ENCODE measurements around the gene PKNOX2. TPM values are rescaled to one million over a fixed set of nuclear protein-coding genes. Genes with fewer than 3 reads are reported as not detected.

The PKNOX2 gene
- total and polyA plus RNA-seq, 10 of the 15 experiments (the other 5 are each of a cell fraction or from before 2014, with no cell fraction given), result not detected

DNA sequence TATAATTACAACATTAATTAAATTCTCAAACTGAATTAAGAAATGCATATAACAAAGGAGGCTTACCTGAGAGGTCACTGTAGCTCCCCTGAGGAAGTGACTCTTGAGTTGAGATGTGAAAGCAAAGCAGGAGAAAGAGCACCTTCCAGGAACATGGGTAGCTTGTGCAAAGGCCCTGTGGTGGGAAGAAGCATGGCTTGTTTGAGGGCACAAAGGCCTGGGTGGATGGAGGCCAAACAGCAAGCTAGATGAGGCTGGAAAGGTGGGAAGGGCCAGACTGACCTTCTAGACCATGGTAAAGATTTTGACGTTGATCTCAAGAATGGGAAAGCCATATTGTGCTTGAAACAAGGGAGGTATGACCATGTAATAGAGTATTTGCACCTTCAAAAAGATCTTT is 155.1 kb downstream of the PKNOX2 start (continued):
- TF ChIP-seq, protein P1, sequence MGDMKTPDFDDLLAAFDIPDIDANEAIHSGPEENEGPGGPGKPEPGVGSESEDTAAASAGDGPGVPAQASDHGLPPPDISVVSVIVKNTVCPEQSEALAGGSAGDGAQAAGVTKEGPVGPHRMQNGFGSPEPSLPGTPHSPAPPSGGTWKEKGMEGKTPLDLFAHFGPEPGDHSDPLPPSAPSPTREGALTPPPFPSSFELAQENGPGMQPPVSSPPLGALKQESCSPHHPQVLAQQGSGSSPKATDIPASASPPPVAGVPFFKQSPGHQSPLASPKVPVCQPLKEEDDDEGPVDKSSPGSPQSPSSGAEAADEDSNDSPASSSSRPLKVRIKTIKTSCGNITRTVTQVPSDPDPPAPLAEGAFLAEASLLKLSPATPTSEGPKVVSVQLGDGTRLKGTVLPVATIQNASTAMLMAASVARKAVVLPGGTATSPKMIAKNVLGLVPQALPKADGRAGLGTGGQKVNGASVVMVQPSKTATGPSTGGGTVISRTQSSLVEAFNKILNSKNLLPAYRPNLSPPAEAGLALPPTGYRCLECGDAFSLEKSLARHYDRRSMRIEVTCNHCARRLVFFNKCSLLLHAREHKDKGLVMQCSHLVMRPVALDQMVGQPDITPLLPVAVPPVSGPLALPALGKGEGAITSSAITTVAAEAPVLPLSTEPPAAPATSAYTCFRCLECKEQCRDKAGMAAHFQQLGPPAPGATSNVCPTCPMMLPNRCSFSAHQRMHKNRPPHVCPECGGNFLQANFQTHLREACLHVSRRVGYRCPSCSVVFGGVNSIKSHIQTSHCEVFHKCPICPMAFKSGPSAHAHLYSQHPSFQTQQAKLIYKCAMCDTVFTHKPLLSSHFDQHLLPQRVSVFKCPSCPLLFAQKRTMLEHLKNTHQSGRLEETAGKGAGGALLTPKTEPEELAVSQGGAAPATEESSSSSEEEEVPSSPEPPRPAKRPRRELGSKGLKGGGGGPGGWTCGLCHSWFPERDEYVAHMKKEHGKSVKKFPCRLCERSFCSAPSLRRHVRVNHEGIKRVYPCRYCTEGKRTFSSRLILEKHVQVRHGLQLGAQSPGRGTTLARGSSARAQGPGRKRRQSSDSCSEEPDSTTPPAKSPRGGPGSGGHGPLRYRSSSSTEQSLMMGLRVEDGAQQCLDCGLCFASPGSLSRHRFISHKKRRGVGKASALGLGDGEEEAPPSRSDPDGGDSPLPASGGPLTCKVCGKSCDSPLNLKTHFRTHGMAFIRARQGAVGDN (IDR thresholded peaks at IDR 0.05), result no peak
- TF ChIP-seq BMI1 (IDR thresholded peaks at IDR 0.05; ENCODE audit: borderline replicate concordance), result no peak
- TF ChIP-seq SMARCA5 (IDR thresholded peaks at IDR 0.05), result no peak
- TF ChIP-seq FOS (IDR thresholded peaks at IDR 0.05; ENCODE audit: borderline replicate concordance, extremely low read depth, insufficient read length), result no peak
- TF ChIP-seq RAD21 (IDR thresholded peaks at IDR 0.05; ENCODE audit: insufficient read depth, low read depth, low read length), result no peak
- no peak for TF ChIP-seq CHD1 (IDR thresholded peaks at IDR 0.05; ENCODE audit: low read depth, low read length)

DNA sequence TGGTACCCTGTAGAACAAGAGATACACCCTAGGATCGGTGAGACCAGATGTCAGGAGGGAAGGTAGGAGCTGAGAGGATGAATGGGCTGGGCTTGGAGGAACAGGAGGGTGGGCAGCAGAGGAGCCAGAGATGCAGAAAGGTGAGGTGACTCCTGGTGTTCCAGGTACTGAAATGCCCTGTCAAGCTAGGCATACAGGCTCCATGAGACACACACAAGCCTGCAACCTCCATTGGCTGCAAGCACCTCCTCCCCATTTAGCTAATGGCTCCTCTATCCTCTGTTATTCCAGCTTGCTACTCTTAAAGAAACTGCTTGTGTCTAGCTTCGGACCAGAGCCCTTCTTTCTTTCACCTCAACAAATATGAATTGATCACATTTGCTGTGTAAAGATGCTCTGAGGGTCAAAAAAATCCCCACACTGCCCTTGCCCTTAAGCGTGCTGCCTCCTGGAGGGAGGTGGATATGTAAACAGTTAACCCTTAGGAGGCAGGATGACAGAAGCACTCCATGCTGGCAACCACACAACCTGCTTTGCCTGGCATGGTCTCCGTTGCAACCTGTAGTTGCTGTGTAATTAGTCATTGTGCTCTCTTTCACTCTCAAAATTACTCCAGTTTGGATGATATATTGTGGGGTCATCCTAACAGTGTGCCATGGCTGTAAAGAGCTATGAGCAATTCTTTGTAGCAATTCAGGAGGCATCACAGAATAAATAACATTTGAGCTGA is 156.0 kb downstream of the PKNOX2 start:
- Histone ChIP-seq H3K4me1 (ENCODE audit: control insufficient read depth, insufficient read depth, low read length) (no peaks in the 10 kb centered on the region), H3K9me3 (replicated peaks; ENCODE audit: control insufficient read depth, insufficient read depth, low read length) (no peaks in the 10 kb centered on the region), H3K27ac (ENCODE audit: control insufficient read depth, insufficient read depth) (no peak overlapping the region), H4K20me1 (ENCODE audit: control insufficient read depth, insufficient read depth) (no peaks in the 10 kb centered on the region), H3K27me3 (replicated peaks in 1 of 2; ENCODE audit: control insufficient read depth in 2 of 2, insufficient read depth in 2 of 2, low read length in 1 of 2) (peaks cover 5 to 6% of the 10 kb centered on the region in 2 experiments; a peak in 3 of 4 replicates), H3K9ac (ENCODE audit: control insufficient read depth, insufficient read depth, low read length) (no peak overlapping the region), H3K4me3 (no peak overlapping the region), H3K36me3 (ENCODE audit: control insufficient read depth in 2 of 2, insufficient read depth in 2 of 2, low read length in 1 of 2) (no peaks in the 10 kb centered on the region), H3K79me2 (ENCODE audit: control insufficient read depth, insufficient read depth, low read length) (no peaks in the 10 kb centered on the region), H2AFZ (ENCODE audit: control insufficient read depth, low read depth, low read length) (no peak overlapping the region), H3K4me2 (ENCODE audit: control insufficient read depth, insufficient read depth) (no peak overlapping the region)
- in situ Hi-C loops (cut with MboI) (no loop called here), intact Hi-C loops (cut with micrococcal nuclease; ENCODE audit: unreplicated experiment) (no loop called here)
- TF ChIP-seq CBFB (IDR thresholded peaks at IDR 0.05; ENCODE audit: low read depth) (no peak), DPF2 (IDR thresholded peaks at IDR 0.05) (no peak), BCL11A (IDR thresholded peaks at IDR 0.05; ENCODE audit: low read depth, low read length) (no peak), TARDBP (IDR thresholded peaks at IDR 0.05; ENCODE audit: borderline replicate concordance) (no peak), POU2F2 (IDR thresholded peaks at IDR 0.05; ENCODE audit: borderline replicate concordance, low read depth, low read length) (no peak), GABPA (IDR thresholded peaks at IDR 0.05; ENCODE audit: low read depth) (no peak)
- TF ChIP-seq, protein P2, sequence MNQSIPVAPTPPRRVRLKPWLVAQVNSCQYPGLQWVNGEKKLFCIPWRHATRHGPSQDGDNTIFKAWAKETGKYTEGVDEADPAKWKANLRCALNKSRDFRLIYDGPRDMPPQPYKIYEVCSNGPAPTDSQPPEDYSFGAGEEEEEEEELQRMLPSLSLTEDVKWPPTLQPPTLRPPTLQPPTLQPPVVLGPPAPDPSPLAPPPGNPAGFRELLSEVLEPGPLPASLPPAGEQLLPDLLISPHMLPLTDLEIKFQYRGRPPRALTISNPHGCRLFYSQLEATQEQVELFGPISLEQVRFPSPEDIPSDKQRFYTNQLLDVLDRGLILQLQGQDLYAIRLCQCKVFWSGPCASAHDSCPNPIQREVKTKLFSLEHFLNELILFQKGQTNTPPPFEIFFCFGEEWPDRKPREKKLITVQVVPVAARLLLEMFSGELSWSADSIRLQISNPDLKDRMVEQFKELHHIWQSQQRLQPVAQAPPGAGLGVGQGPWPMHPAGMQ (IDR thresholded peaks at IDR 0.05; ENCODE audit: borderline replicate concordance), result no peak
- no peak for DNase-seq (ENCODE audit: low read depth, low spot score)
- no TSS peak for BruUV-seq (replicated peaks)
- no peak for FAIRE-seq
- ChIA-PET RAD21 (ENCODE audit: unreplicated experiment) (no interaction called here), CTCF (interaction anchor here (0.7 to 1.5 kb wide), 4 partner anchors 84 to 113 kb away, joined by 3 to 5 read pairs (median 4); no protein-coding TSS in a partner anchor), SMC1A (ENCODE audit: uncharacterized antibody, unreplicated experiment) (interaction anchor here (1.1 to 1.2 kb wide), 2 partner anchors 10 kb away, joined by 4 read pairs; no protein-coding TSS in a partner anchor), POLR2A (no interaction called here)
- no peak; the same call in 2 of the 3 replicates for ATAC-seq
- 2% methylated on average over 4 of the region's 4 CpGs for WGBS (ENCODE audit: insufficient coverage, insufficient replicate concordance, low lambda C conversion rate, missing lambda C conversion rate)

All from GM12878 (cell line).